Kidney epithelial cell (primary cell): ENCODE data around the gene FUT7. TPM values are rescaled to one million over a fixed set of nuclear protein-coding genes. Genes with fewer than 3 reads are reported as not detected.

Source experiments
- DNase-seq: peaks from one replicate; pipeline ENCODE4 v3.0.0-alpha.2; 2010; ENCODE audit warnings: low read depth
- H3K27me3 ChIP-seq: 2 replicates; pipeline ENCODE4 v1.6.0; 2011; ENCODE audit warnings: low read length; ENCODE audit not compliant: control insufficient read depth, insufficient read depth
- H3K36me3 ChIP-seq: 2 replicates; pipeline ENCODE4 v1.5.1; 2011; ENCODE audit warnings: low read length; ENCODE audit not compliant: control insufficient read depth, insufficient read depth
- H3K4me3 ChIP-seq: 2 replicates; pipeline ENCODE4 v1.5.1; 2011; ENCODE audit warnings: low read depth, mild to moderate bottlenecking, control low read depth, low read length
- CTCF ChIP-seq: IDR thresholded peaks from 2 replicates; pipeline ENCODE4 v1.5.1; 2011; ENCODE audit warnings: mild to moderate bottlenecking, moderate library complexity, low read length, control low read depth, inconsistent platforms; ENCODE audit not compliant: insufficient read depth, poor library complexity, severe bottlenecking
- total RNA-seq: library from RNA; depleted of rRNA; stranded (reverse); fragments of >200 nt; gene quantifications from 2 replicates; pipeline ENCODE4 v1.2.3, GENCODE V29; 2015

The FUT7 gene
- total RNA-seq, 1 donor from 2014 or later, result not detected

- Histone ChIP-seq H3K27me3 (no peaks in the 10 kb centered on the region), H3K36me3 (no peaks in the 10 kb centered on the region), H3K4me3 (no peak overlapping the region)
- DNase-seq, result no peak
- peak; percentile 91 for TF ChIP-seq CTCF
Measured at GRCh38 chr9:137067860-137068538, 36.1 kb upstream of the FUT7 start.

GRCh38 chr9:137066096-137066861, 34.4 kb upstream of the FUT7 start:
- Histone ChIP-seq H3K27me3 (no peaks in the 10 kb centered on the region), H3K4me3 (no peak overlapping the region), H3K36me3 (no peaks in the 10 kb centered on the region)
- TF ChIP-seq CTCF, result no peak
- no peak for DNase-seq

GRCh38 chr9:137065336-137065967, 33.6 kb upstream of the FUT7 start:
- TF ChIP-seq CTCF, result no peak
- DNase-seq, result no peak
- no peaks in the 10 kb centered on the region for H3K36me3 ChIP-seq
- no peak overlapping the region for H3K4me3 ChIP-seq
- no peaks in the 10 kb centered on the region for H3K27me3 ChIP-seq

- Histone ChIP-seq H3K36me3 (no peaks in the 10 kb centered on the region), H3K4me3 (no peak overlapping the region), H3K27me3 (no peaks in the 10 kb centered on the region)
- no peak for DNase-seq
- no peak for TF ChIP-seq CTCF
Measured at GRCh38 chr9:137064880-137065164, 32.9 kb upstream of the FUT7 start.

GRCh38 chr9:137064027-137064879, 32.4 kb upstream of the FUT7 start:
- Histone ChIP-seq H3K27me3 (no peaks in the 10 kb centered on the region), H3K4me3 (no peak overlapping the region), H3K36me3 (no peaks in the 10 kb centered on the region)
- TF ChIP-seq CTCF, result peak; percentile 94
- DNase-seq, result no peak
